GM12874 (cell line): ENCODE results near the gene GCA.

Experiments used
- CTCF ChIP-seq: IDR thresholded peaks from 2 replicates; pipeline ENCODE4 v1.5.1; 2011; ENCODE audit warnings: low read depth, mild to moderate bottlenecking, control low read depth, low read length, moderate library complexity; ENCODE audit not compliant: insufficient read depth

The GCA gene

GRCh38 chr2:162330881-162331280 lies 13.1 kb upstream of the GCA start:
- no peak for TF ChIP-seq CTCF

GRCh38 chr2:162333968-162334367 lies 10.0 kb upstream of the GCA start:
- TF ChIP-seq CTCF, result peak; percentile 41; the same call in 1 of the 2 replicates

- TF ChIP-seq CTCF, result no peak
Observed at GRCh38 chr2:162337868-162338267, 6.1 kb upstream of the GCA start.

GRCh38 chr2:162340822-162341221 lies 3.1 kb upstream of the GCA start:
- TF ChIP-seq CTCF, result no peak

- TF ChIP-seq CTCF, result no peak
Observed at GRCh38 chr2:162342321-162342720, 1.6 kb upstream of the GCA start.

- no peak for TF ChIP-seq CTCF
Observed at GRCh38 chr2:162342841-162343240, 1.1 kb upstream of the GCA start.

GRCh38 chr2:162343492-162343823 lies 474 bp upstream of the GCA start:
- TF ChIP-seq CTCF, result no peak

- no peak for TF ChIP-seq CTCF
Observed at GRCh38 chr2:162344617-162344950, 652 bp downstream of the GCA start.
